H1 (cell line): ENCODE data around the gene SLC9A5. TPM values are rescaled to one million over a fixed set of nuclear protein-coding genes. Genes with fewer than 3 reads are reported as not detected.
A peak's percentile ranks its signal among the peaks of the same experiment; 100 is the strongest.

ENCODE experiments used
- CTCF ChIA-PET: fragments of 300-600 bp; sonication (Branson Sonifier 250); formaldehyde crosslinking; loops from one replicate; lab custom pipeline; 2021; ENCODE audit not compliant: partially characterized antibody; lab: Charles Lee
- POLR2A ChIA-PET: fragments of 300-600 bp; sonication (Branson Sonifier 250); formaldehyde crosslinking; loops from one replicate; lab custom pipeline; 2021; ENCODE audit warnings: inconsistent platforms; ENCODE audit not compliant: partially characterized antibody; lab: Charles Lee
- DNase-seq, 2 experiments: peaks; one replicate each; pipeline versions ENCODE4 v3.0.0 to v3.0.0-alpha.2; 2010 to 2022; ENCODE audit warnings: low spot score in 2 of 2, low read depth in 1 of 2, mixed read lengths in 1 of 2
- FAIRE-seq: peaks from 2 replicates; lab custom pipeline; 2011; peaks lifted over from hg19 to GRCh38; lab: Jason Lieb, UNC
- H2AFZ ChIP-seq: 2 replicates; pipeline ENCODE4 v1.8.1; 2012; ENCODE audit warnings: low read length, inconsistent platforms
- H2AK5ac ChIP-seq: 2 replicates; pipeline ENCODE4 v1.6.1; 2013; ENCODE audit warnings: low read depth, low read length
- H2BK120ac ChIP-seq: replicated peaks from 2 replicates; pipeline ENCODE3; 2013; ENCODE audit warnings: low read depth, low read length, inconsistent platforms
- H2BK12ac ChIP-seq: 2 replicates; pipeline ENCODE4 v1.6.1; 2013; ENCODE audit warnings: low read depth, low read length
- H2BK15ac ChIP-seq: 2 replicates; pipeline ENCODE4 v1.6.1; 2013; ENCODE audit warnings: low read length
- H2BK20ac ChIP-seq: 2 replicates; pipeline ENCODE4 v1.6.1; 2013; ENCODE audit warnings: low read length
- H2BK5ac ChIP-seq: 2 replicates; pipeline ENCODE4 v1.6.1; 2013; ENCODE audit warnings: low read depth, low read length
- H3K14ac ChIP-seq: 2 replicates; pipeline ENCODE4 v1.6.1; 2013; ENCODE audit warnings: inconsistent platforms; ENCODE audit not compliant: insufficient read length
- H3K18ac ChIP-seq: 2 replicates; pipeline ENCODE4 v1.6.1; 2013; ENCODE audit warnings: low read length; ENCODE audit errors: extremely low read depth
- H3K23ac ChIP-seq: 2 replicates; pipeline ENCODE4 v1.6.1; 2013; ENCODE audit warnings: inconsistent platforms; ENCODE audit not compliant: insufficient read length
- H3K23me2 ChIP-seq: 2 replicates; pipeline ENCODE4 v1.6.1; 2013; ENCODE audit warnings: low read depth, low read length
- H3K27ac ChIP-seq: 2 replicates; pipeline ENCODE4 v1.6.1; 2011; ENCODE audit warnings: low read depth, low read length, inconsistent platforms
- H3K27me3 ChIP-seq, 4 experiments: replicated peaks in 1 of 4; 1 replicate in 1 of 4; 2 replicates in 3 of 4; pipeline versions ENCODE4 v1.6.1 to v1.8.1; 2011 to 2013; ENCODE audit warnings: low read length in 3 of 4, mild to moderate bottlenecking in 3 of 4, inconsistent platforms in 2 of 4, mixed read lengths in 2 of 4, moderate library complexity in 1 of 4; ENCODE audit not compliant: control insufficient read depth in 3 of 4, insufficient read depth in 3 of 4; ENCODE audit errors: extremely low read depth in 1 of 4
- H3K36me3 ChIP-seq, 4 experiments: 2 replicates each; pipeline versions ENCODE4 v1.6.1 to v1.8.1; 2011 to 2013; ENCODE audit warnings: mild to moderate bottlenecking in 4 of 4, low read length in 3 of 4, moderate library complexity in 2 of 4, control low read depth in 1 of 4, inconsistent platforms in 1 of 4; ENCODE audit not compliant: insufficient read depth in 4 of 4, control insufficient read depth in 2 of 4
- H3K4ac ChIP-seq: replicated peaks from 2 replicates; pipeline ENCODE3; 2013; ENCODE audit warnings: low read length, low read depth, mixed read lengths, inconsistent platforms; ENCODE audit not compliant: insufficient read length
- H3K4me1 ChIP-seq, 4 experiments: replicated peaks in 1 of 4; 1 replicate in 1 of 4; 2 replicates in 3 of 4; pipeline versions ENCODE4 v1.6.1 to v1.8.1; 2011 to 2013; ENCODE audit warnings: low read length in 3 of 4, inconsistent platforms in 2 of 4, mixed read lengths in 1 of 4; ENCODE audit not compliant: insufficient read depth in 4 of 4, control insufficient read depth in 3 of 4
- H3K4me2 ChIP-seq, 2 experiments: 2 replicates each; pipeline versions ENCODE4 v1.6.1 to v1.8.1; 2011 to 2013; ENCODE audit warnings: low read depth in 2 of 2, low read length in 2 of 2, control low read depth in 1 of 2, inconsistent platforms in 1 of 2, mild to moderate bottlenecking in 1 of 2; ENCODE audit not compliant: insufficient read depth in 1 of 2
- H3K4me3 ChIP-seq, 4 experiments: fragments of 200-600, 300-600 bp in 1 of 4; sonication (generic), shearing (Covaris generic), sonication (Bioruptor Twin) in 1 of 4; 2 replicates each; pipeline versions ENCODE4 v1.5.1 to v1.8.1; 2011 to 2016; ENCODE audit warnings: low read length in 4 of 4, low read depth in 3 of 4, control low read depth in 2 of 4, inconsistent platforms in 2 of 4, mild to moderate bottlenecking in 2 of 4, mixed read lengths in 1 of 4, moderate library complexity in 1 of 4; ENCODE audit not compliant: insufficient read depth in 2 of 4; ENCODE audit errors: extremely low read depth in 1 of 4
- H3K56ac ChIP-seq: replicated peaks from 2 replicates; pipeline ENCODE3; 2013; ENCODE audit warnings: low read depth, mild to moderate bottlenecking, mixed read lengths, low read length, inconsistent platforms; ENCODE audit not compliant: insufficient read length
- H3K79me1 ChIP-seq: 2 replicates; pipeline ENCODE4 v1.6.1; 2013; ENCODE audit warnings: low read depth, low read length, control low read depth
- H3K79me2 ChIP-seq, 2 experiments: 2 replicates each; pipeline versions ENCODE4 v1.6.1 to v1.8.1; 2012 to 2013; ENCODE audit warnings: low read length in 2 of 2, mild to moderate bottlenecking in 2 of 2, inconsistent platforms in 1 of 2; ENCODE audit not compliant: insufficient read depth in 2 of 2, control insufficient read depth in 1 of 2
- H3K9ac ChIP-seq, 4 experiments: replicated peaks in 1 of 4; 1 replicate in 1 of 4; 2 replicates in 3 of 4; pipeline versions ENCODE4 v1.6.1 to v1.8.1; 2011 to 2013; ENCODE audit warnings: low read depth in 3 of 4, low read length in 3 of 4, control low read depth in 2 of 4, mild to moderate bottlenecking in 2 of 4, moderate library complexity in 2 of 4, inconsistent platforms in 1 of 4; ENCODE audit errors: extremely low read depth in 1 of 4
- H3K9me3 ChIP-seq, 2 experiments: 2 replicates each; pipeline versions ENCODE4 v1.6.1 to v1.8.1; 2012 to 2013; ENCODE audit warnings: mild to moderate bottlenecking in 2 of 2, moderate library complexity in 2 of 2, control low read depth in 1 of 2, inconsistent platforms in 1 of 2, low read depth in 1 of 2, low read length in 1 of 2, mixed read lengths in 1 of 2; ENCODE audit not compliant: insufficient read depth in 2 of 2
- H4K20me1 ChIP-seq, 2 experiments: replicated peaks in 1 of 2; 2 replicates each; pipeline versions ENCODE3 to v1.8.1; 2011 to 2013; ENCODE audit warnings: inconsistent platforms in 2 of 2, low read length in 2 of 2, mild to moderate bottlenecking in 1 of 2; ENCODE audit not compliant: insufficient read depth in 2 of 2, control insufficient read depth in 1 of 2
- H4K5ac ChIP-seq: 2 replicates; pipeline ENCODE4 v1.6.1; 2013; ENCODE audit warnings: low read length, low read depth, mixed read lengths, inconsistent platforms; ENCODE audit not compliant: insufficient read length
- H4K8ac ChIP-seq: 2 replicates; pipeline ENCODE4 v1.8.0; 2013; ENCODE audit warnings: mild to moderate bottlenecking, moderate library complexity, low read length, inconsistent platforms; ENCODE audit not compliant: insufficient read depth; ENCODE audit errors: extremely low read depth
- H4K91ac ChIP-seq: replicated peaks from 2 replicates; pipeline ENCODE3; 2013; ENCODE audit warnings: low read length, mixed read lengths, inconsistent platforms; ENCODE audit not compliant: insufficient read length
- POLR2A ChIP-seq, 2 experiments: IDR thresholded peaks; 1 replicate in 1 of 2; 2 replicates in 1 of 2; pipeline ENCODE4 v1.6.1; 2011; ENCODE audit warnings: low read depth in 2 of 2, low read length in 2 of 2, mild to moderate bottlenecking in 2 of 2; ENCODE audit errors: control extremely low read depth in 1 of 2
- POLR2AphosphoS5 ChIP-seq: IDR thresholded peaks from 2 replicates; pipeline ENCODE4 v1.6.1; 2011; ENCODE audit warnings: low read depth, low read length
- TEAD4 ChIP-seq: IDR thresholded peaks from 2 replicates; pipeline ENCODE4 v1.6.1; 2012; ENCODE audit warnings: low read depth, low read length, inconsistent platforms, mixed read lengths
- WGBS, 2 experiments: shearing (Covaris generic) in 1 of 2; methylation state at CpG; one replicate each; pipeline versions ENCODE4 v1.1.6 to v1.1.7; 2013 to 2015; ENCODE audit warnings: low lambda C conversion rate in 2 of 2, mixed read lengths in 2 of 2, inconsistent platforms in 1 of 2, low coverage in 1 of 2, missing lambda C conversion rate in 1 of 2; ENCODE audit not compliant: insufficient replicate concordance in 2 of 2, insufficient coverage in 1 of 2, insufficient read length in 1 of 2; ENCODE audit errors: extremely low coverage in 1 of 2, missing lambda C conversion rate in 1 of 2; 5-methylcytosine and 5-hydroxymethylcytosine counted together
- polyA plus RNA-seq, 7 experiments: library from polyadenylated mRNA; depleted of rRNA in 3 of 7; stranded (reverse) in 5 of 7; unstranded in 2 of 7; fragments of >200 nt in 5 of 7; fragments of 200-250 nt in 2 of 7; gene quantifications; 1 replicate in 5 of 7; 2 replicates in 1 of 7; 4 replicates in 1 of 7; pipeline versions ENCODE4 v1.2.1 to v1.2.3, GENCODE V29; 2011 to 2013; ENCODE audit warnings: missing spikeins in 2 of 7, mixed read lengths in 2 of 7
- total RNA-seq: library from RNA; stranded (reverse); fragmentation: NEBNext Ultra II Directional; extraction: Animal tissue kit (Norgen Biotek cat#: 25700); gene quantifications from 2 replicates; pipeline ENCODE4 v1.2.1, GENCODE V29; 2021
- TF ChIP-seq, protein P1 (sequence below): IDR thresholded peaks from 2 replicates; pipeline ENCODE4 v1.6.1; 2011; ENCODE audit warnings: low read depth, mild to moderate bottlenecking, low read length; ENCODE audit not compliant: insufficient read depth

SLC9A5 gene
- total and polyA plus RNA-seq, 2 of the 8 experiments (the other 6 are each of a cell fraction or from before 2014, with no cell fraction given), result 7.9 to 8.6 TPM

DNA sequence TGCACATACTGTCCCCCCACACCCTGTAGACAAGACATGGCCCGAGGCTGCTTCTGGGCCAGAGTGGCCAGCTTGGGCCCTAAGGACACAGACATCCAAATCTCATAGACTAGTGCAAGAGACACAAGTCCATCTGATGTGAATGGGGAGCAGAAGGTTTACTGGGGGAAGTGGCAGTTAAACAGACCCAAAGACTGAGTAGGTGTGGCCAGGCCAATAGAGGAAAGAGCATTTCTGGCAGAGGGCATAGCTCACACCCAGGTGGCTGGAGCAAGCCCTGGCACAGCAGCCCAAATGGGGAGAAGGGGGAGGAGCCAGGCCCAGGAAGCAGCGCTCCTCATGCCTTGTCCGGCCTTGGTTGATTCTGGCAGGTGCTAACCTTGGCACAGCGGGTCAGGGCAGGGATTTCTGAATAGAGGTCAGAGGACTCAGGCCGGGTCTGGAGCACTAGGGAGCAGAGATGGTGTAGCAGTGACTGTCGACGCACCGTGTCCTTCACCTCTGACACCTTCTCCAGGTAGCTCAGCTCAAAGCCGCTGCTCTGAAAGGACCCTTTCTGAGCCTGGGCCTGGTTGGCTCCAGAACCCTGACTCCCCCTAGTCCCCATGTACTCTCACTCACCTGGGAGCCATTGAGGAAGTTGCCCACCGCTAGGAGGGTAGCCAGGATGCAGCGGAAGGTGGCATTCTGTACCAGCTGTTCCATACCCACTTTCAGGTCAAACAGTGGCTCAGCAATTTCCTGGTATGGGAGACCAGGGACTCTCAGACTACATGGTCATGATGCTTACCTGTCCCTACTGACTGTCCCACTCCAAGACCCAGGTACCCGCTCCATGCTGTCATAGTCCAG is 17.7 kb upstream of the SLC9A5 start:
- H3K14ac ChIP-seq, result no peak overlapping the region
- no peak overlapping the region for H2BK120ac ChIP-seq
- CTCF ChIA-PET, result interaction anchor here (0.6 to 1.6 kb wide), 8 partner anchors 9 to 123 kb away, joined by 3 to 5 read pairs (median 3); partner anchors contain the start of gene FHOD1

More for the DNA sequence above, 17.7 kb upstream of the SLC9A5 start:
- peaks cover 5% of the 10 kb centered on the region for H3K23me2 ChIP-seq
- no peak overlapping the region for H2AK5ac ChIP-seq
- no peak overlapping the region; the same call in 1 of the 2 replicates for H4K8ac ChIP-seq
- H3K9ac ChIP-seq, result no peak overlapping the region
- no peaks in the 10 kb centered on the region for H3K9me3 ChIP-seq
- H3K18ac ChIP-seq, result no peak overlapping the region
- peaks cover 0 to 13% of the 10 kb centered on the region in 2 experiments; a peak in 2 of 4 replicates for H3K79me2 ChIP-seq
- H3K79me1 ChIP-seq, result peaks cover under 1% of the 10 kb centered on the region
- FAIRE-seq, result no peak
- H3K27ac ChIP-seq, result no peak overlapping the region
- H4K20me1 ChIP-seq, result peaks cover 3 to 15% of the 10 kb centered on the region in 2 experiments
- H3K4me3 ChIP-seq, result no peak overlapping the region
- no peak overlapping the region for H3K4me2 ChIP-seq
- H3K56ac ChIP-seq, result no peak overlapping the region
- H4K5ac ChIP-seq, result no peak overlapping the region
- H4K91ac ChIP-seq, result no peak overlapping the region
- TF ChIP-seq TEAD4, result no peak
- peak; percentile 39 for TF ChIP-seq POLR2AphosphoS5
- TF ChIP-seq, protein P1, sequence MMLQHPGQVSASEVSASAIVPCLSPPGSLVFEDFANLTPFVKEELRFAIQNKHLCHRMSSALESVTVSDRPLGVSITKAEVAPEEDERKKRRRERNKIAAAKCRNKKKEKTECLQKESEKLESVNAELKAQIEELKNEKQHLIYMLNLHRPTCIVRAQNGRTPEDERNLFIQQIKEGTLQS, result no peak
- TF ChIP-seq POLR2A (IDR thresholded peaks at IDR 0.05; ENCODE audit: control extremely low read depth in 1 of 2, low read depth in 2 of 2, low read length in 2 of 2), result peak in 1 of 2 experiments; percentile 67; a peak in 2 of 3 replicates
- POLR2A ChIA-PET, result interaction anchor here (0.7 to 11.2 kb wide), 5 partner anchors 14 to 44 kb away, joined by 3 to 111 read pairs (median 3); partner anchors contain the start of genes ELMO3, FHOD1 and SLC9A5
- peaks cover 17 to 43% (median 39%) of the 10 kb centered on the region in 4 experiments; a peak in 7 of 8 replicates for H3K36me3 ChIP-seq
- H2AFZ ChIP-seq, result no peak overlapping the region
- H3K27me3 ChIP-seq, result no peaks in the 10 kb centered on the region
- no peak for DNase-seq
- H2BK12ac ChIP-seq, result no peak overlapping the region
- H2BK15ac ChIP-seq, result no peak overlapping the region
- no peak overlapping the region for H2BK5ac ChIP-seq
- peaks cover 0 to 6% (median 3%) of the 10 kb centered on the region in 4 experiments; a peak in 3 of 7 replicates for H3K4me1 ChIP-seq
- H2BK20ac ChIP-seq, result no peak overlapping the region
- WGBS, 2 experiments, result 93% methylated on average over 12 of the region's 12 CpGs; no CpG with 5 or more reads in 1 of the 2 experiments
- no peak overlapping the region for H3K4ac ChIP-seq
- H3K23ac ChIP-seq, result no peak overlapping the region
